Measurements from ENCODE around the gene PRKD1. TPM values are rescaled to one million over a fixed set of nuclear protein-coding genes. Genes with fewer than 3 reads are reported as not detected.

The PRKD1 gene
- total and polyA plus RNA-seq, 2 donors (not counting 1 experiment from before 2014, with no cell fraction given) = 0.03 to 4.3 TPM

DNA sequence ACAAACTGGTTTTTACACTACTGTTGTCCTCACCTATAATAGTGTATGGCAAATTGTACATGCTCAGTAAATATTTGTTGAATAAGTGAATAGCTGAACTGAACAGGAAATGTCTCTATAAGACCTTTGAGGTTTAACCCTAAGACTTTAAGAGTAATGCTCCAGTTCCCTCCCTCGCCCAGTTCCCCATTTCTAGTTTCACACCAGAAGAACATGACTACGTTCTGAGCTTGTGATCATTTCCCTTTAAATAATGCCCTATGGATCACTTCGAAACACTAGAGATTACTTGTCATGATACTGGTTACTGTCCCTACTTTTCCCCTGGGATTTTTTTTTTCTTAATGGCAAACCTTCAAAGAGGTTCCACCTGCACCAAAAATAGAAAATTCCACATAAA is 69.3 kb downstream of the PRKD1 start:
- CTCF ChIA-PET = no interaction called here
- H3K9me3 Mint-ChIP-seq (ENCODE audit: insufficient read depth) = peaks cover 5% of the 10 kb centered on the region
- no peak overlapping the region for H3K9ac ChIP-seq (ENCODE audit: low read length)
- peak overlapping the region; percentile 73 for H3K4me3 Mint-ChIP-seq
- peak; percentile 84 for ATAC-seq (ENCODE audit: low read depth)
- TF ChIP-seq, protein P1, sequence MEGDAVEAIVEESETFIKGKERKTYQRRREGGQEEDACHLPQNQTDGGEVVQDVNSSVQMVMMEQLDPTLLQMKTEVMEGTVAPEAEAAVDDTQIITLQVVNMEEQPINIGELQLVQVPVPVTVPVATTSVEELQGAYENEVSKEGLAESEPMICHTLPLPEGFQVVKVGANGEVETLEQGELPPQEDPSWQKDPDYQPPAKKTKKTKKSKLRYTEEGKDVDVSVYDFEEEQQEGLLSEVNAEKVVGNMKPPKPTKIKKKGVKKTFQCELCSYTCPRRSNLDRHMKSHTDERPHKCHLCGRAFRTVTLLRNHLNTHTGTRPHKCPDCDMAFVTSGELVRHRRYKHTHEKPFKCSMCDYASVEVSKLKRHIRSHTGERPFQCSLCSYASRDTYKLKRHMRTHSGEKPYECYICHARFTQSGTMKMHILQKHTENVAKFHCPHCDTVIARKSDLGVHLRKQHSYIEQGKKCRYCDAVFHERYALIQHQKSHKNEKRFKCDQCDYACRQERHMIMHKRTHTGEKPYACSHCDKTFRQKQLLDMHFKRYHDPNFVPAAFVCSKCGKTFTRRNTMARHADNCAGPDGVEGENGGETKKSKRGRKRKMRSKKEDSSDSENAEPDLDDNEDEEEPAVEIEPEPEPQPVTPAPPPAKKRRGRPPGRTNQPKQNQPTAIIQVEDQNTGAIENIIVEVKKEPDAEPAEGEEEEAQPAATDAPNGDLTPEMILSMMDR (IDR thresholded peaks at IDR 0.05) = no peak
- no peak for TF ChIP-seq EZH2 (IDR thresholded peaks at IDR 0.05; ENCODE audit: borderline replicate concordance, insufficient read depth, low read depth, low read length, poor library complexity, severe bottlenecking)
- peaks cover 0 to 8% (median 1%) of the 10 kb centered on the region in 3 donors for H3K9me3 ChIP-seq (ENCODE audit: control extremely low read depth in 1 of 3, control insufficient read depth in 2 of 3, insufficient read depth in 1 of 3, low read length in 2 of 3)
- peak overlapping the region; percentile 37 for H3K4me2 ChIP-seq (replicated peaks; ENCODE audit: low read depth, low read length, poor library complexity, severe bottlenecking)
- peaks cover 39% of the 10 kb centered on the region for H3K4me1 Mint-ChIP-seq
- H3K27ac ChIP-seq (ENCODE audit: low read length in 2 of 2) = peak overlapping the region in 1 of 2 donors; percentile 74
- no peaks in the 10 kb centered on the region for H3K36me3 ChIP-seq (replicated peaks in 1 of 2; ENCODE audit: control extremely low read depth in 1 of 2, control insufficient read depth in 1 of 2, extremely low read depth in 1 of 2, insufficient read depth in 2 of 2, low read length in 1 of 2)
- POLR2A ChIA-PET = no interaction called here
- peak; percentile 63 for DNase-seq
- H3K27me3 ChIP-seq (replicated peaks in 1 of 4; ENCODE audit: control extremely low read depth in 1 of 4, control insufficient read depth in 3 of 4, insufficient read depth in 4 of 4, low read length in 3 of 4) = no peaks in the 10 kb centered on the region
- intact Hi-C loops (cut with micrococcal nuclease) = loop anchor here (1.0 to 5.0 kb wide), 2 partner anchors 61 to 69 kb away; partner anchors contain the start of gene PRKD1
- peak overlapping the region in 1 of 5 experiments; percentile 9 for H3K4me3 ChIP-seq (ENCODE audit: control extremely low read depth in 1 of 5, extremely low read depth in 1 of 5, insufficient read depth in 1 of 5, low read depth in 2 of 5, low read length in 4 of 5)
- H3K4me1 ChIP-seq (ENCODE audit: control insufficient read depth in 2 of 2, insufficient read depth in 2 of 2, low read length in 2 of 2) = peaks cover 9 to 20% of the 10 kb centered on the region in 2 donors
- peak overlapping the region; percentile 90 for H3K27ac Mint-ChIP-seq
- H4K20me1 ChIP-seq (ENCODE audit: control insufficient read depth, insufficient read depth, low read length, poor library complexity, severe bottlenecking) = no peaks in the 10 kb centered on the region
- H3K27me3 Mint-ChIP-seq = no peaks in the 10 kb centered on the region
- no peaks in the 10 kb centered on the region for H3K79me2 ChIP-seq (ENCODE audit: control insufficient read depth, insufficient read depth, low read length)
- 36% methylated on average over 3 of the region's 3 CpGs for WGBS (ENCODE audit: insufficient coverage)
- no peak overlapping the region for H2AFZ ChIP-seq (ENCODE audit: insufficient read depth, low read depth, low read length, poor library complexity, severe bottlenecking)

DNA sequence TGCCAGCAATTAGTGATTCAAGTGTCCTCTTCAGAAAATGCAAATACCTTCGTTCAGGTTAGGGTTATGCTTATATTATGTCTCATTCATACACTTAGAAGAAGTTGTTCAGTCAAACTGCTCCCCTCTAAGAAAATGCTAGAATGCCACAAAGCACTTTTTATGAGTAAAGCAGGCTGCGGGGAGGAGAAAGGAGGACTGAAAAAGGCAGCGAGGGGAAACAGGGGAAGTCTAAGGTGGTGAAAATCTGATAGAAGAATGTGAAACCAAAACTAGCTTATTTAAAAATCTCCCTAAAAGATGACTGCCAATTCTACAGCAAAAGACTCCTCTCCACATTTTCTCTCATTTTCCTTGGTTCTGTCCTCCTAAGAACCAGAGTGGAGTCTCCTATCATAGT is 70.1 kb downstream of the PRKD1 start:
- H3K27ac Mint-ChIP-seq = peak overlapping the region; percentile 90
- Histone ChIP-seq H3K27me3 (replicated peaks in 1 of 4; ENCODE audit: control extremely low read depth in 1 of 4, control insufficient read depth in 3 of 4, insufficient read depth in 4 of 4, low read length in 3 of 4) (no peaks in the 10 kb centered on the region), H3K4me2 (replicated peaks; ENCODE audit: low read depth, low read length, poor library complexity, severe bottlenecking) (peak overlapping the region; percentile 37), H3K9ac (ENCODE audit: low read length) (no peak overlapping the region), H3K79me2 (ENCODE audit: control insufficient read depth, insufficient read depth, low read length) (no peaks in the 10 kb centered on the region), H2AFZ (ENCODE audit: insufficient read depth, low read depth, low read length, poor library complexity, severe bottlenecking) (peak overlapping the region; percentile 1), H3K36me3 (replicated peaks in 1 of 2; ENCODE audit: control extremely low read depth in 1 of 2, control insufficient read depth in 1 of 2, extremely low read depth in 1 of 2, insufficient read depth in 2 of 2, low read length in 1 of 2) (no peaks in the 10 kb centered on the region), H3K4me3 (ENCODE audit: control extremely low read depth in 1 of 5, extremely low read depth in 1 of 5, insufficient read depth in 1 of 5, low read depth in 2 of 5, low read length in 4 of 5) (peak overlapping the region in 1 of 5 experiments; percentile 9), H3K4me1 (ENCODE audit: control insufficient read depth in 2 of 2, insufficient read depth in 2 of 2, low read length in 2 of 2) (peaks cover 9 to 20% of the 10 kb centered on the region in 2 donors), H4K20me1 (ENCODE audit: control insufficient read depth, insufficient read depth, low read length, poor library complexity, severe bottlenecking) (no peaks in the 10 kb centered on the region), H3K9me3 (ENCODE audit: control extremely low read depth in 1 of 3, control insufficient read depth in 2 of 3, insufficient read depth in 1 of 3, low read length in 2 of 3) (peaks cover 0 to 8% (median 1%) of the 10 kb centered on the region in 3 donors), H3K27ac (ENCODE audit: low read length in 2 of 2) (peak overlapping the region; percentile 19 to 74)
- DNase-seq (peak; percentile 55), ATAC-seq (ENCODE audit: low read depth) (peak; percentile 69)
- peaks cover 39% of the 10 kb centered on the region for H3K4me1 Mint-ChIP-seq
- no CpG with 5 or more reads among the region's 3 CpGs for WGBS (ENCODE audit: insufficient coverage)
- peaks cover 11% of the 10 kb centered on the region for H3K9me3 Mint-ChIP-seq (ENCODE audit: insufficient read depth)
- H3K27me3 Mint-ChIP-seq = no peaks in the 10 kb centered on the region
- intact Hi-C loops (cut with micrococcal nuclease) = loop anchor here (5.0 kb wide), 1 partner anchor 60 kb away; no protein-coding TSS in a partner anchor
- TF ChIP-seq, protein P1 (IDR thresholded peaks at IDR 0.05) = no peak
- no peak for TF ChIP-seq EZH2 (IDR thresholded peaks at IDR 0.05; ENCODE audit: borderline replicate concordance, insufficient read depth, low read depth, low read length, poor library complexity, severe bottlenecking)
- ChIA-PET CTCF (no interaction called here), POLR2A (no interaction called here)
- peak overlapping the region; percentile 73 for H3K4me3 Mint-ChIP-seq
